ENCODE measurements around the gene KIF13A. TPM values are rescaled to one million over a fixed set of nuclear protein-coding genes. Genes with fewer than 3 reads are reported as not detected.

Gene KIF13A
- total and polyA plus RNA-seq, 2 experiments from 2014 or later = 8.4 to 28.2 TPM

GRCh38 chr6:17894191-17894590 is 93.2 kb downstream of the KIF13A start (continued):
- TF ChIP-seq CREB1 (CRISPR knock-in tag; IDR thresholded peaks at IDR 0.05; ENCODE audit: low read depth) (no peak), POLR2AphosphoS5 (IDR thresholded peaks at IDR 0.05; ENCODE audit: low read depth) (no peak), EZH2phosphoT487 (IDR thresholded peaks at IDR 0.05; ENCODE audit: unreplicated experiment) (no peak), REST (IDR thresholded peaks at IDR 0.05; ENCODE audit: unreplicated experiment) (no peak), ZNF331 (CRISPR knock-in tag; IDR thresholded peaks at IDR 0.05; ENCODE audit: low read depth) (no peak), ETS1 (IDR thresholded peaks at IDR 0.05) (no peak), CTCF (conservative IDR thresholded peaks at IDR 0.05; ENCODE audit: low read depth in 2 of 2) (no peak)

GRCh38 chr6:17892097-17892686 is 95.2 kb downstream of the KIF13A start:
- no peak overlapping the region for H3K4me3 Mint-ChIP-seq
- DNase-seq (ENCODE audit: low spot score) (no peak), ATAC-seq (no peak)
- H3K9me2 ChIP-seq (ENCODE audit: insufficient read depth) = no peaks in the 10 kb centered on the region
- H3K79me2 ChIP-seq (replicated peaks; ENCODE audit: insufficient read depth) = 0 out of 2 replicates have a peak, but pooled peaks cover 3% of the 10 kb centered on the region
- no peaks in the 10 kb centered on the region for H3K4me1 ChIP-seq (ENCODE audit: insufficient read depth)
- H3K27me3 ChIP-seq (ENCODE audit: insufficient read depth) = no peaks in the 10 kb centered on the region
- no peak overlapping the region for H3K27ac Mint-ChIP-seq
- H3K36me3 ChIP-seq (ENCODE audit: insufficient read depth) = peaks cover 22% of the 10 kb centered on the region; the same call in 1 of the 2 replicates
- H4K20me1 ChIP-seq (replicated peaks; ENCODE audit: insufficient read depth) = 0 out of 2 replicates have a peak, but pooled peaks cover 4% of the 10 kb centered on the region
- H3K27ac ChIP-seq (ENCODE audit: low read depth) = no peak overlapping the region
- H3K4me3 ChIP-seq = no peak overlapping the region
- no peak overlapping the region for H2AFZ ChIP-seq
- peaks cover 3% of the 10 kb centered on the region for H3K27me3 Mint-ChIP-seq (ENCODE audit: insufficient read depth, low read depth, poor library complexity)
- no peaks in the 10 kb centered on the region for H3F3A ChIP-seq (replicated peaks; ENCODE audit: low read depth)
- peaks cover 48% of the 10 kb centered on the region for H3K36me3 Mint-ChIP-seq (ENCODE audit: low read depth)
- H3K9me3 Mint-ChIP-seq = peaks cover 32% of the 10 kb centered on the region
- H3K4me2 ChIP-seq = no peak overlapping the region
- TF ChIP-seq NANOG (IDR thresholded peaks at IDR 0.05; ENCODE audit: borderline replicate concordance) = no peak
- TF ChIP-seq CREB1 (CRISPR knock-in tag; IDR thresholded peaks at IDR 0.05; ENCODE audit: low read depth) = no peak
- TF ChIP-seq POLR2AphosphoS5 (IDR thresholded peaks at IDR 0.05; ENCODE audit: low read depth) = no peak
- no peak for TF ChIP-seq ETS1 (IDR thresholded peaks at IDR 0.05)
- TF ChIP-seq ZNF114 (CRISPR knock-in tag; IDR thresholded peaks at IDR 0.05) = no peak
- TF ChIP-seq JUNB (IDR thresholded peaks at IDR 0.05; ENCODE audit: unreplicated experiment) = no peak
- TF ChIP-seq EZH2 (IDR thresholded peaks at IDR 0.05; ENCODE audit: low read depth, unreplicated experiment) = no peak
- TF ChIP-seq CTCF (conservative IDR thresholded peaks at IDR 0.05; ENCODE audit: low read depth in 2 of 2) = no peak
- H3K4me1 Mint-ChIP-seq = peaks cover 3% of the 10 kb centered on the region; the same call in 1 of the 3 replicates

Data from GM23338 (cell line).